Measurements from ENCODE around the gene ABHD17A.

DNA sequence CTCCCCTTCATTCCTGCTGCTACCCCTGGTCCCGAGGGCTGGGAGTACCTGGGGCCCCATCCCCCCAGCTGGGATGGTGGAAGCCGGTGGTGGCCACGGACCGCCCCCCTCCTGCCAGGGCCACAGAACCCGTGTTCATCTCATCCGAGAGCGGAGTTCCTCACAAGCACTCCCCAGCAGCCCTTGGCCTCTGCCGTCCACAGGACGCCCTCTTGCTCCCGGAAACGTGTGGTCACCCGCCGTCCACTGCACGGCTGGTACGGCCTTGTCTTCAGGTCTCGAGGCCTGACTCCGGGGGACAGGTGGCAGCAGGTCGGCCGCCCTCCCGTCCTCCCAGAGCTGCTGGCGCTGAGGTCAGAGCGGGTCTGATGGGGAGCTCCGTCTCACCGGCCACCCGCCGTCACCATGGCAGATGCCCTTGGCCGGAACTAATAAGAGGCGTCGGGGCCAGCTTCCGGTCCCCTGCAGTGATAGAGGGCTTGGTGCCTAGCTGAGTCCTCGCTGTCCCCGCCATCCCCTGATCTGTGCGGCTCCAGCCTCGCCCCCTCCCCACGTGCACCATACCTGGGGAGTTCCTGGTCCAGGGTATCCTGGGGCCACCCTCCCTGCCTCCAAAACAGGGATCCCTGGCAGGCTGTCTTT, 39.1 kb upstream of the ABHD17A start:
- TF ChIP-seq CTCF (conservative IDR thresholded peaks at IDR 0.05; ENCODE audit: low read depth, low read length) (no peak), EZH2 (IDR thresholded peaks at IDR 0.05; ENCODE audit: low read length, unreplicated experiment) (no peak), EZH2phosphoT487 (IDR thresholded peaks at IDR 0.05; ENCODE audit: borderline replicate concordance, low read length) (no peak)

Data from PC-3 (cell line).